Adrenal gland (tissue), 12 donors: ENCODE results near the gene C12orf50. TPM values are rescaled to one million over a fixed set of nuclear protein-coding genes. Genes with fewer than 3 reads are reported as not detected.

Experiments used
- DNase-seq, 7 donors: peaks; one replicate each; pipeline ENCODE4 v3.0.0-alpha.2; 2019 to 2020
- H3K27ac ChIP-seq, 5 donors: fragments of 200-600 bp; sonication (generic) in 4 of 5; 1 replicate in 3 of 5; 2 replicates in 2 of 5; pipeline versions ENCODE4 v1.5.1 to v1.8.0; 2016 to 2020; ENCODE audit warnings: mild to moderate bottlenecking in 1 of 5
- H3K27me3 ChIP-seq: fragments of 200-600 bp; 2 replicates; pipeline ENCODE4 v1.8.0; 2021
- H3K36me3 ChIP-seq, 2 donors: fragments of 200-600 bp; replicated peaks in 1 of 2; 1 replicate in 1 of 2; 2 replicates in 1 of 2; pipeline versions ENCODE4 v1.5.1 to v1.8.0; 2018 to 2022
- H3K4me1 ChIP-seq, 2 donors: fragments of 200-600 bp; replicated peaks in 1 of 2; 1 replicate in 1 of 2; 2 replicates in 1 of 2; pipeline versions ENCODE4 v1.5.1 to v1.8.0; 2018 to 2021
- H3K4me3 ChIP-seq, 4 donors: fragments of 200-600 bp; sonication (generic) in 3 of 4; one replicate each; pipeline ENCODE4 v1.5.1; 2016 to 2018
- H3K9me3 ChIP-seq, 3 donors: fragments of 200-600 bp; sonication (generic) in 1 of 3; replicated peaks in 1 of 3; 1 replicate in 2 of 3; 2 replicates in 1 of 3; pipeline versions ENCODE4 v1.5.1 to v1.8.0; 2016 to 2021
- CTCF ChIP-seq, 6 experiments: fragments of 450-650 bp in 4 of 6; fragments of 200-600 bp in 2 of 6; sonication (generic) in 1 of 6; IDR thresholded peaks; 1 replicate in 5 of 6; 2 replicates in 1 of 6; pipeline versions ENCODE4 v1.5.1 to v1.8.0; 2016 to 2021; ENCODE audit warnings: antibody characterized with exemption in 6 of 6, mild to moderate bottlenecking in 2 of 6, moderate library complexity in 1 of 6
- POLR2A ChIP-seq, 2 donors: fragments of 450-650 bp; IDR thresholded peaks; one replicate each; pipeline ENCODE4 v1.6.1; 2017; ENCODE audit warnings: antibody characterized with exemption in 2 of 2, mild to moderate bottlenecking in 2 of 2, moderate library complexity in 1 of 2
- WGBS, 4 donors: extraction: QIAGEN DNeasy Blood & Tissue Kit in 2 of 4; methylation state at CpG; one replicate each; pipeline versions ENCODE4 v1.1.5 to v1.1.7; 2013 to 2017; 5-methylcytosine and 5-hydroxymethylcytosine counted together
- intact Hi-C, 2 donors: fragments of 100-400 bp; cut with DNase I; formaldehyde crosslinking; loops; one replicate each; pipeline versions ENCODE4 v1.14.1 to v1.15.0; 2022 to 2023
- polyA plus RNA-seq, 3 donors: library from polyadenylated mRNA; stranded (reverse); fragments of 200-250 nt in 2 of 3; fragments of 350-450 nt in 1 of 3; fragmentation: Illumina TruSeq in 1 of 3; extraction: RNeasy Lipid Tissue Mini Kit (QIAGEN cat#74804) in 1 of 3; gene quantifications; one replicate each; pipeline ENCODE4 v1.2.3, GENCODE V29; 2013 to 2014
- total RNA-seq, 9 donors: library from RNA; depleted of rRNA in 4 of 9; stranded (reverse); fragments of >200 nt in 4 of 9; fragments of 120-200 nt in 1 of 9; fragmentation: NEBNext Ultra II Directional in 1 of 9; extraction: Animal tissue kit (Norgen Biotek cat#: 25700) in 1 of 9; gene quantifications; one replicate each; pipeline versions ENCODE4 v1.1.0 to v1.2.4, GENCODE V29; 2013 to 2023
- donor health status: healthy with polysubstance abuse.
- donor health status: Bipolar disorder and iron deficiency.
- donor health status: DM: yes; HTN: yes; CAD: no.
- donor health status: DM: no; HTN: no; CAD: no.
- donor health status: DM: no; HTN: no; CAD: no.
- donor health status: DM: yes; HTN: yes; CAD: no.

Gene C12orf50
- total and polyA plus RNA-seq, 12 donors: 0.04 to 1.4 (median 0.16) TPM; not detected in 2

GRCh38 chr12:87988534-87988933 is 40.7 kb downstream of the C12orf50 start:
- Histone ChIP-seq H3K4me1 (no peaks in the 10 kb centered on the region), H3K36me3 (no peaks in the 10 kb centered on the region), H3K27ac (no peak overlapping the region), H3K4me3 (no peak overlapping the region), H3K27me3 (no peaks in the 10 kb centered on the region), H3K9me3 (no peaks in the 10 kb centered on the region)
- DNase-seq: no peak
- intact Hi-C loops: no loop called here
- no peak for TF ChIP-seq CTCF (IDR thresholded peaks at IDR 0.05)
- TF ChIP-seq POLR2A (IDR thresholded peaks at IDR 0.05): no peak
- 69 to 85% (median 78%) methylated on average over 2 of the region's 2 CpGs for WGBS, 4 donors

GRCh38 chr12:87985069-87985675 is 44.0 kb downstream of the C12orf50 start:
- Histone ChIP-seq H3K4me3 (no peak overlapping the region), H3K9me3 (no peaks in the 10 kb centered on the region), H3K36me3 (no peaks in the 10 kb centered on the region), H3K4me1 (no peaks in the 10 kb centered on the region), H3K27me3 (no peaks in the 10 kb centered on the region), H3K27ac (no peak overlapping the region)
- intact Hi-C loops: no loop called here
- no peak for DNase-seq
- 70 to 78% (median 74%) methylated on average over 2 of the region's 2 CpGs for WGBS, 4 donors
- TF ChIP-seq CTCF (IDR thresholded peaks at IDR 0.05) (no peak), POLR2A (IDR thresholded peaks at IDR 0.05) (no peak)

- no peak for TF ChIP-seq CTCF (IDR thresholded peaks at IDR 0.05)
- no peak for TF ChIP-seq POLR2A (IDR thresholded peaks at IDR 0.05)
- intact Hi-C loops: no loop called here
- Histone ChIP-seq H3K4me1 (no peaks in the 10 kb centered on the region), H3K9me3 (no peaks in the 10 kb centered on the region), H3K27ac (no peak overlapping the region), H3K4me3 (no peak overlapping the region), H3K27me3 (no peaks in the 10 kb centered on the region), H3K36me3 (no peaks in the 10 kb centered on the region)
- 63 to 100% (median 81%) methylated on average over 1 of the region's 1 CpG for WGBS, 4 donors
- no peak for DNase-seq
These were observed 47.0 kb downstream of the C12orf50 start for GRCh38 chr12:87982208-87982607.

GRCh38 chr12:87981495-87981894 is 47.7 kb downstream of the C12orf50 start:
- H3K27me3 ChIP-seq: no peaks in the 10 kb centered on the region
- no peaks in the 10 kb centered on the region for H3K36me3 ChIP-seq
- DNase-seq: no peak
- TF ChIP-seq CTCF (IDR thresholded peaks at IDR 0.05) (no peak), POLR2A (IDR thresholded peaks at IDR 0.05) (no peak)
- no peak overlapping the region for H3K27ac ChIP-seq
- H3K4me1 ChIP-seq: no peaks in the 10 kb centered on the region
- no peak overlapping the region for H3K4me3 ChIP-seq
- H3K9me3 ChIP-seq: no peaks in the 10 kb centered on the region
- intact Hi-C loops: no loop called here
- WGBS, 4 donors: 75 to 84% (median 78%) methylated on average over 1 of the region's 1 CpG
